ENCODE results near the gene EHD3. TPM values are rescaled to one million over a fixed set of nuclear protein-coding genes. Genes with fewer than 3 reads are reported as not detected.

EHD3 gene
- total RNA-seq, 4 donors from 2014 or later, result 0.98 to 5.1 (median 3.2) TPM

DNA sequence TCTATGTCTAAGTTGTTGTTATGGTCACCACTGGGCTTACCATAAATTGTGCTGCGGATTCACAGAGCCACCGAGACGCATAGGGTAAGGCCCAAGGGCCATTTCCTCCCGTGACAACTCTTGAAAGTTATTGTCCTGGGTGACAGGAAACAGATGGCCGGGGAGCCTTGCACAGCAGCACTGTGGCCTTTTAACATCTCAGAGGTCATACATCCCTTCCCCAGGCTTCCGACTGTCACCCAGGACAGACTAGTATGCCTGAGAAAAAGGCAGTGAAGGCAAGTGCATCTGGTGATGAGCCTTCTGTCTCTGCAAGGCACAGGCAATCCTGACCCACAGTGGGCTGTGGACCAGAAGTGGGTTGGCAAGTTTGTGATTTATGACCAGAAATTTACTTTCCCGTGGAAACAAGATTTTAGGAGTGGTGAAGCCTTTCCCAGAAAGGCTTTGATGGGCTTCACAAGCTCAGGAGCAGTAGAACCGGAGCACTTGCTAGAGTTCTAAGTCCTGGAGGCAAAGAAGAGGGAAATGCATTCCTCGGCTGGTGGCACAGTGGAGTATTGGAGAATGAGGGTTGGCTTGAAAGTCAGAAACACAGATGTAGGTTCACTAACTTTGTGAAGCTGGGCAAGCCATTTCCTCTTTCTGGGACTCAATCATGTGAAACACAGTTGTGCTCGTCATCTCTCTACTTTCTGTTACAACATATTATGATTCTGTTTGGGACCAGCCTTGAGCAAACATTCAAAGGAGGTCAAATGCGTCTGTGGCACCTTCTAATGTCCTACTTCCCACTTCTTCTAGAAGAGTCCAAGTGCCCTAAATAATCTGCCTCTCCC, 14.6 kb upstream of the EHD3 start:
- TF ChIP-seq, protein P1, sequence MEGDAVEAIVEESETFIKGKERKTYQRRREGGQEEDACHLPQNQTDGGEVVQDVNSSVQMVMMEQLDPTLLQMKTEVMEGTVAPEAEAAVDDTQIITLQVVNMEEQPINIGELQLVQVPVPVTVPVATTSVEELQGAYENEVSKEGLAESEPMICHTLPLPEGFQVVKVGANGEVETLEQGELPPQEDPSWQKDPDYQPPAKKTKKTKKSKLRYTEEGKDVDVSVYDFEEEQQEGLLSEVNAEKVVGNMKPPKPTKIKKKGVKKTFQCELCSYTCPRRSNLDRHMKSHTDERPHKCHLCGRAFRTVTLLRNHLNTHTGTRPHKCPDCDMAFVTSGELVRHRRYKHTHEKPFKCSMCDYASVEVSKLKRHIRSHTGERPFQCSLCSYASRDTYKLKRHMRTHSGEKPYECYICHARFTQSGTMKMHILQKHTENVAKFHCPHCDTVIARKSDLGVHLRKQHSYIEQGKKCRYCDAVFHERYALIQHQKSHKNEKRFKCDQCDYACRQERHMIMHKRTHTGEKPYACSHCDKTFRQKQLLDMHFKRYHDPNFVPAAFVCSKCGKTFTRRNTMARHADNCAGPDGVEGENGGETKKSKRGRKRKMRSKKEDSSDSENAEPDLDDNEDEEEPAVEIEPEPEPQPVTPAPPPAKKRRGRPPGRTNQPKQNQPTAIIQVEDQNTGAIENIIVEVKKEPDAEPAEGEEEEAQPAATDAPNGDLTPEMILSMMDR (IDR thresholded peaks at IDR 0.05; ENCODE audit: low read depth), result no peak

DNA sequence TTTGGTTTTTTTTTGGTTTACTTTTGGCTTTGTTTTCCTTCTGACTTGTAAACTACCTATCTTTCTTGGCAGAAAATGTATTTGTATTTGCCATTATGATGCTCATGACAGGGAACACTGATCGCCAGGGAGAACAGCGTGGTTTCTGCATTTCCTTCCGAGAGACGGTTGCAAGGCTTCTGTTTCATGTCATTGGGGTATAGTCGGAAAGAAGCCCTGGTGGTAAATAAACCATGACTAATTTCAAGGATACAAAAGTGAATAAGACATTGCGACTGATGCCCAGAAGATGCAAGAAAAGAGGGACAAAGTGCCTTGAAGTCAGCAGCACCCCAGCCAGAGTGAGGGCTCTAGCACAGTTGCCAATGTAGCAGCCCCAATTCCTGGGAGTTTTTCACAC, 12.4 kb upstream of the EHD3 start:
- TF ChIP-seq, protein P1 (IDR thresholded peaks at IDR 0.05; ENCODE audit: low read depth), result no peak

DNA sequence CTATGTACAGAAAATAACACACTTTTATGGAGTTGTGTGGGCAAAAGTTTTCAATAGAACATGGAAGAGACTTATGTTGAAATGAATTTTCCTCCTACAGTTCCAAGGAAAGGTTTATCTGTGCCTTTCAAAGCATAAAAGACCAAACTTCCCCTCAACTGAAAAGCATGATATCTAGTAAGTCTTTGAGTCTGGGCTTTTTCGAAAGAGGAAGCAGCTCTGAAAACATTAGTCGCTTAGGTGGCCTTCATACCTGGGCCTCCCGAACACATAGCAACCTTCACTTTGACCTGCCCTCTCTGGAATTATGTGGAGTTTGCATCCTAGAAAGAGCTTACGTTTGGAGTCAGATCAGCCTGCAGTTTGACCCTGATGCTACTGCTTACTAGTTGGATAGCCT, 11.9 kb upstream of the EHD3 start:
- TF ChIP-seq, protein P1 (IDR thresholded peaks at IDR 0.05; ENCODE audit: low read depth), result no peak

DNA sequence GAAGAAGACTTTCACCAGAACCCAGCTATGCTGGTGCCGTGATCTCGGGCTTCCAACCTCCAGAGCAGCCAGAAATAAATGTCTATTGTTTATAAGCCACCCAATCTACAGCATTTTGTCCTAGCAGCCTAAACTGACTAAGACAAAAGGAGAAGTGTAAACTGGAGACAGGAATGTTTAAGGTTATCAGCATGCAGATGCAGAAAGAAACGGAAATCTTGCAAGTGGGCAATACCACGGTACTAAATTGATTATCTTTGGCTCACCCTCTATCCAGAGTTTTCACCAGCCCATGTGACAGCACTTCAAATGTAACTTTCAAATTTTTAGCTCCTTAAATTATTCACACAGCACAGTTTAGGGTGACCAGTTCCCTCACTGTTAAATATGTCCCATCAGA, 10.9 kb upstream of the EHD3 start:
- TF ChIP-seq, protein P1 (IDR thresholded peaks at IDR 0.05; ENCODE audit: low read depth), result no peak

DNA sequence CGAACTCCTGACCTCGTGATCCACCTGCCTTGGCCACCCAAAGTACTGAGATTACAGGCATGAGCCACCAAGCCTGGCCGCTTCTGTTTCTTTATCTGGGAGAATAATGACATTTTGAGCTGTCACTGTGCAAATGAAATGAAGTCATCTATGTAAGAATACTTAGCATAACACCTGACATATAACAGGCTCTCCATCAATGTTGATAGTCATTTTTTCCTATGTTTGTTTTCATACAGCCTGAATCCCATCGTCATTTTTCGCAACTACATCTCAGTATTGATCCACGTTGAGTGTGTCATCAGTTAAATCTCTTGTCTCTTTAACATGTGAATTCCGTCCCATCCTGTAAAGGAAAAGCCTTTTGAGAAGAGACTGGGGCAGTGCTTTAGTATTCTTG, 10.2 kb upstream of the EHD3 start:
- TF ChIP-seq, protein P1 (IDR thresholded peaks at IDR 0.05; ENCODE audit: low read depth), result no peak

DNA sequence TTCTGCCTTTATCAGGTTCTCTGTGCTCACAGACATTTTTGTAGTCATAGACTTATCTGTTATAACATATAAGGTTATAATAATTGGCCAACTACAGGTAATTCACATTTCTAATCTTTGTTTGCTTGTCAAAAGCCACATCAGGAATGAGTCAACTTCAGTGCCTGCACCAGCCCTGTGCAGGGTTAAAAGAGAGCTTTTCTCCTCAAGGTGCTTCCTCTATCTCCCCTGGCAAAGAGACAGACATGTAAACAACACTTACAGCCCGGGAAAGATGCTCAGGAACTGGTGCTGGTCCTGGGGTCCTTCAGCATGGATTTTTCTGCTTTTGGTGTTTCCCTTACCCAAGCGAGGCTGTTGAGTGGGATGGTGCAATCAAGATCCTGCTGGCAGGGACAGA, 7.7 kb upstream of the EHD3 start:
- TF ChIP-seq, protein P1 (IDR thresholded peaks at IDR 0.05; ENCODE audit: low read depth), result no peak

DNA sequence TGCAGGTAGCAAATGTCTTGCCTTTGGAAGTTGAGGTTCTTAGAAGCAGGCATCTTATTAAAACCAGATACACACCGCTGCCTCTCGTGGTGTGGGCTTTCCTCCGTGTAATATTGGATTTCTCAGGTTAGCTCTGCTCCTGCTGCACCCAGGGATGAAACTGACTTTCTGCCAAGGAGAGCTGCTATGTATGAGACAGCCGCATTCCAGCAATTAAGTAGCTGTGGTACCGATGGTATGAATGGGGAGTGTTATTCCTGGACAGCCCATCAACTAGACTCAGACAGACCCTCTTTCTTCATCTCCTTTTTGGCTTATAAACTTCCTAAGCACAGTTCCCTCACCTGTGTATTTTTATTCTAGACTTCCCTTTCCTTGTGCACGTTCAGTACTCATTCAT, 6.8 kb upstream of the EHD3 start:
- TF ChIP-seq, protein P1 (IDR thresholded peaks at IDR 0.05; ENCODE audit: low read depth), result no peak
